Body of pancreas (tissue), 4 donors: ENCODE data around the gene APOBEC3G.

ENCODE experiments used
- POLR2A ChIP-seq, 3 donors: fragments of 450-650 bp; IDR thresholded peaks; one replicate each; pipeline ENCODE4 v1.6.1; 2016; ENCODE audit warnings: antibody characterized with exemption in 3 of 3, mild to moderate bottlenecking in 2 of 3
- TF ChIP-seq, protein P1 (sequence below), 7 experiments: fragments of 450-650 bp in 4 of 7; fragments of 200-600 bp in 3 of 7; sonication (generic) in 3 of 7; IDR thresholded peaks; one replicate each; pipeline ENCODE4 v1.5.1; 2016 to 2019; ENCODE audit warnings: antibody characterized with exemption in 7 of 7

DNA sequence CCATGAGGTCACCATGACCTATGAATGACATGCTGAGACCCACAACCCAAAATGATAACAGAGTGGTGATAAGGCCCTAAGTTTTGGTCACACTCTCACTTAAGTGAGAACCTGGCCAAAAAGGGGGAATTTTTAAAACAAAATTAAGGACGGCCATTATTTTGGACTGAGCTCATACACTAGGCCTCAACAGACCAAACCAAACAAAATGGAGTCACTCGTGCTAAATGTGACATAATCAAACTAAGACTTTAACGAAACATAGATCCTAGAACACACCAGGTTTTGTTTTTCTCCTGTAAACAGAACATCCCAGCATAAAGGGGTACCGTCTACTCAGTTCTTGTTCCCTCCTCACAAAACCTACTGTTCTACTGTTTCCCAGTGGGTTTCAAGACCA is 31.4 kb downstream of the APOBEC3G start:
- TF ChIP-seq, protein P1, sequence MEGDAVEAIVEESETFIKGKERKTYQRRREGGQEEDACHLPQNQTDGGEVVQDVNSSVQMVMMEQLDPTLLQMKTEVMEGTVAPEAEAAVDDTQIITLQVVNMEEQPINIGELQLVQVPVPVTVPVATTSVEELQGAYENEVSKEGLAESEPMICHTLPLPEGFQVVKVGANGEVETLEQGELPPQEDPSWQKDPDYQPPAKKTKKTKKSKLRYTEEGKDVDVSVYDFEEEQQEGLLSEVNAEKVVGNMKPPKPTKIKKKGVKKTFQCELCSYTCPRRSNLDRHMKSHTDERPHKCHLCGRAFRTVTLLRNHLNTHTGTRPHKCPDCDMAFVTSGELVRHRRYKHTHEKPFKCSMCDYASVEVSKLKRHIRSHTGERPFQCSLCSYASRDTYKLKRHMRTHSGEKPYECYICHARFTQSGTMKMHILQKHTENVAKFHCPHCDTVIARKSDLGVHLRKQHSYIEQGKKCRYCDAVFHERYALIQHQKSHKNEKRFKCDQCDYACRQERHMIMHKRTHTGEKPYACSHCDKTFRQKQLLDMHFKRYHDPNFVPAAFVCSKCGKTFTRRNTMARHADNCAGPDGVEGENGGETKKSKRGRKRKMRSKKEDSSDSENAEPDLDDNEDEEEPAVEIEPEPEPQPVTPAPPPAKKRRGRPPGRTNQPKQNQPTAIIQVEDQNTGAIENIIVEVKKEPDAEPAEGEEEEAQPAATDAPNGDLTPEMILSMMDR (IDR thresholded peaks at IDR 0.05) = no peak
- TF ChIP-seq POLR2A (IDR thresholded peaks at IDR 0.05) = no peak
